ENCODE data around the gene RHBDD2.

RHBDD2 gene

DNA sequence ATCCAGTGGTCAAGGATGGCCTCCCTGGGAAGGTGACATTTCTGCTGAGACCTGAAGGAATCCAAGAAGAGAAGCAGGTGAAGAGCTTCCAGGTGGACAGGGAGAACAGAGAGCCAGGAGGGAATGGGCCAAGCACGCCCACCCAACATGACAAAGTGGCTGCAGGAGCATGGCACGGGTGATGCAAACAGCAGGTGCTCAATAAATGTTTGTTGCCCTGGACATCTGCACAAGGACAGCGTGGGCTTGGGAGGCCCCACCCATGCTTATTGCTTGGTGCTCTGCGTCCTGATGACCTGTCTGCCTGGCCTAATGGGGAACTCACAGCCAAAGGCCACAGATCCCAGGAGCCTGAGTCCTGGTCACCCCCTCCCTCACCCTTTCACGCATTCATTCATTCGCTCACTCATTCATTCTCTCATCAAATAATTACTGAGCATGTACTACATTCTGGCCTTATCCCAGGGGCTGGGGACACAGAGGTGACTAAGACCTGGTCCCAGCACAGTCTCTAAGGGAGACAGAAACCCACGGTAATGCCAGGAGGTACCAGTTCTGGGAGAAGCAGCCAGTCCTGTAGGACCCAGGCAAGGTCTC, 13.1 kb downstream of the RHBDD2 start:
- POLR2A ChIA-PET, result no interaction called here
- DNase-seq (ENCODE audit: extremely low spot score), result no peak
- TF ChIP-seq ELF4 (IDR thresholded peaks at IDR 0.05), result no peak
- TF ChIP-seq TARDBP (IDR thresholded peaks at IDR 0.05), result no peak
- no peak for TF ChIP-seq CTBP1 (IDR thresholded peaks at IDR 0.05; ENCODE audit: borderline replicate concordance)
- no peak for TF ChIP-seq FOXM1 (IDR thresholded peaks at IDR 0.05; ENCODE audit: borderline replicate concordance)
- CTCF ChIA-PET, result no interaction called here

- TF ChIP-seq SP1 (IDR thresholded peaks at IDR 0.05) (no peak), ZNF384 (IDR thresholded peaks at IDR 0.05) (no peak), FOXK2 (IDR thresholded peaks at IDR 0.05) (no peak), BHLHE40 (IDR thresholded peaks at IDR 0.05; ENCODE audit: borderline replicate concordance) (no peak), HDGF (IDR thresholded peaks at IDR 0.05; ENCODE audit: borderline replicate concordance) (no peak), TARDBP (IDR thresholded peaks at IDR 0.05) (no peak), SUZ12 (IDR thresholded peaks at IDR 0.05) (no peak), LEF1 (IDR thresholded peaks at IDR 0.05; ENCODE audit: borderline replicate concordance) (no peak), L3MBTL2 (conservative IDR thresholded peaks at IDR 0.05) (no peak), FOXA1 (IDR thresholded peaks at IDR 0.05) (no peak), FOXM1 (IDR thresholded peaks at IDR 0.05; ENCODE audit: borderline replicate concordance) (no peak), ELF4 (IDR thresholded peaks at IDR 0.05) (no peak), ARNT (IDR thresholded peaks at IDR 0.05) (no peak), PKNOX1 (IDR thresholded peaks at IDR 0.05) (no peak), NFRKB (IDR thresholded peaks at IDR 0.05) (no peak), CTBP1 (IDR thresholded peaks at IDR 0.05; ENCODE audit: borderline replicate concordance) (no peak)
- POLR2A ChIA-PET, result no interaction called here
- DNase-seq (ENCODE audit: extremely low spot score), result no peak
- CTCF ChIA-PET, result no interaction called here
Observed at GRCh38 chr7:75892634-75893272, 13.9 kb downstream of the RHBDD2 start.

- TF ChIP-seq ARNT (IDR thresholded peaks at IDR 0.05) (no peak), SUZ12 (IDR thresholded peaks at IDR 0.05) (no peak), ELF4 (IDR thresholded peaks at IDR 0.05) (no peak), BHLHE40 (IDR thresholded peaks at IDR 0.05; ENCODE audit: borderline replicate concordance) (no peak), FOXM1 (IDR thresholded peaks at IDR 0.05; ENCODE audit: borderline replicate concordance) (no peak), CTBP1 (IDR thresholded peaks at IDR 0.05; ENCODE audit: borderline replicate concordance) (no peak), FOXK2 (IDR thresholded peaks at IDR 0.05) (no peak), FOXA1 (IDR thresholded peaks at IDR 0.05) (no peak), SP1 (IDR thresholded peaks at IDR 0.05) (no peak), PKNOX1 (IDR thresholded peaks at IDR 0.05) (no peak), LEF1 (IDR thresholded peaks at IDR 0.05; ENCODE audit: borderline replicate concordance) (no peak), NFRKB (IDR thresholded peaks at IDR 0.05) (no peak), L3MBTL2 (conservative IDR thresholded peaks at IDR 0.05) (no peak)
- DNase-seq (ENCODE audit: extremely low spot score), result no peak
- POLR2A ChIA-PET, result interaction anchor here (2.0 kb wide), 1 partner anchor 17 kb away, joined by 5 read pairs; no protein-coding TSS in a partner anchor
- CTCF ChIA-PET, result no interaction called here
Observed at GRCh38 chr7:75896803-75897327, 18.0 kb downstream of the RHBDD2 start.

GRCh38 chr7:75900617-75901315, 21.9 kb downstream of the RHBDD2 start:
- POLR2A ChIA-PET, result no interaction called here
- TF ChIP-seq FOXA1 (IDR thresholded peaks at IDR 0.05) (no peak), ELF4 (IDR thresholded peaks at IDR 0.05) (no peak), SP1 (IDR thresholded peaks at IDR 0.05) (no peak), CTBP1 (IDR thresholded peaks at IDR 0.05; ENCODE audit: borderline replicate concordance) (no peak), L3MBTL2 (conservative IDR thresholded peaks at IDR 0.05) (no peak), ZNF384 (IDR thresholded peaks at IDR 0.05) (no peak), ARNT (IDR thresholded peaks at IDR 0.05) (no peak), BHLHE40 (IDR thresholded peaks at IDR 0.05; ENCODE audit: borderline replicate concordance) (no peak), SUZ12 (IDR thresholded peaks at IDR 0.05) (no peak), HDGF (IDR thresholded peaks at IDR 0.05; ENCODE audit: borderline replicate concordance) (no peak), FOXM1 (IDR thresholded peaks at IDR 0.05; ENCODE audit: borderline replicate concordance) (no peak), TARDBP (IDR thresholded peaks at IDR 0.05) (no peak), LEF1 (IDR thresholded peaks at IDR 0.05; ENCODE audit: borderline replicate concordance) (no peak), NFRKB (IDR thresholded peaks at IDR 0.05) (no peak)
- no peak for DNase-seq (ENCODE audit: extremely low spot score)
- CTCF ChIA-PET, result no interaction called here

GRCh38 chr7:75905785-75906604, 27.2 kb downstream of the RHBDD2 start:
- DNase-seq (ENCODE audit: extremely low spot score), result no peak
- TF ChIP-seq ZNF384 (IDR thresholded peaks at IDR 0.05) (no peak), ARNT (IDR thresholded peaks at IDR 0.05) (no peak), TARDBP (IDR thresholded peaks at IDR 0.05) (no peak), FOXK2 (IDR thresholded peaks at IDR 0.05) (no peak), BHLHE40 (IDR thresholded peaks at IDR 0.05; ENCODE audit: borderline replicate concordance) (no peak), FOXA1 (IDR thresholded peaks at IDR 0.05) (no peak), HDGF (IDR thresholded peaks at IDR 0.05; ENCODE audit: borderline replicate concordance) (no peak), SUZ12 (IDR thresholded peaks at IDR 0.05) (no peak), ELF4 (IDR thresholded peaks at IDR 0.05) (no peak), PKNOX1 (IDR thresholded peaks at IDR 0.05) (no peak), SP1 (IDR thresholded peaks at IDR 0.05) (no peak), NFRKB (IDR thresholded peaks at IDR 0.05) (no peak), FOXM1 (IDR thresholded peaks at IDR 0.05; ENCODE audit: borderline replicate concordance) (no peak), L3MBTL2 (conservative IDR thresholded peaks at IDR 0.05) (no peak), LEF1 (IDR thresholded peaks at IDR 0.05; ENCODE audit: borderline replicate concordance) (no peak), CTBP1 (IDR thresholded peaks at IDR 0.05; ENCODE audit: borderline replicate concordance) (no peak)
- ChIA-PET CTCF (no interaction called here), POLR2A (no interaction called here)
